GM06990 (cell line): ENCODE measurements around the gene HSF4.

ENCODE experiments used
- DNase-seq: peaks from one replicate; pipeline ENCODE4 v3.0.0-alpha.2; 2011; ENCODE audit not compliant: insufficient read length; ENCODE audit errors: extremely low read depth
- H3K27me3 ChIP-seq: replicated peaks from 2 replicates; pipeline ENCODE4 v1.6.0; 2011; ENCODE audit warnings: low read length; ENCODE audit not compliant: control insufficient read depth, insufficient read depth
- H3K36me3 ChIP-seq: 2 replicates; pipeline ENCODE4 v1.5.1; 2011; ENCODE audit warnings: low read length; ENCODE audit not compliant: control insufficient read depth, insufficient read depth
- H3K4me3 ChIP-seq: replicated peaks from 2 replicates; pipeline ENCODE4 v1.5.1; 2011; ENCODE audit warnings: low read depth, mild to moderate bottlenecking, control low read depth, low read length
- TF ChIP-seq, protein P1 (sequence below): IDR thresholded peaks from 2 replicates; pipeline ENCODE4 v1.5.1; 2011; ENCODE audit warnings: low read length, control low read depth, mild to moderate bottlenecking, inconsistent platforms; ENCODE audit not compliant: insufficient read depth, poor library complexity, severe bottlenecking

Gene HSF4

GRCh38 chr16:67164599-67165061 is at the start of gene HSF4:
Gene HSF4 (plus strand): TSS chr16:67164745. CDS start chr16:67164812, 67 bp downstream.
- TF ChIP-seq, protein P1, sequence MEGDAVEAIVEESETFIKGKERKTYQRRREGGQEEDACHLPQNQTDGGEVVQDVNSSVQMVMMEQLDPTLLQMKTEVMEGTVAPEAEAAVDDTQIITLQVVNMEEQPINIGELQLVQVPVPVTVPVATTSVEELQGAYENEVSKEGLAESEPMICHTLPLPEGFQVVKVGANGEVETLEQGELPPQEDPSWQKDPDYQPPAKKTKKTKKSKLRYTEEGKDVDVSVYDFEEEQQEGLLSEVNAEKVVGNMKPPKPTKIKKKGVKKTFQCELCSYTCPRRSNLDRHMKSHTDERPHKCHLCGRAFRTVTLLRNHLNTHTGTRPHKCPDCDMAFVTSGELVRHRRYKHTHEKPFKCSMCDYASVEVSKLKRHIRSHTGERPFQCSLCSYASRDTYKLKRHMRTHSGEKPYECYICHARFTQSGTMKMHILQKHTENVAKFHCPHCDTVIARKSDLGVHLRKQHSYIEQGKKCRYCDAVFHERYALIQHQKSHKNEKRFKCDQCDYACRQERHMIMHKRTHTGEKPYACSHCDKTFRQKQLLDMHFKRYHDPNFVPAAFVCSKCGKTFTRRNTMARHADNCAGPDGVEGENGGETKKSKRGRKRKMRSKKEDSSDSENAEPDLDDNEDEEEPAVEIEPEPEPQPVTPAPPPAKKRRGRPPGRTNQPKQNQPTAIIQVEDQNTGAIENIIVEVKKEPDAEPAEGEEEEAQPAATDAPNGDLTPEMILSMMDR, result no peak
- Histone ChIP-seq H3K36me3 (no peaks in the 10 kb centered on the region; the same call in 1 of the 2 replicates), H3K4me3 (no peak within 1 kb of the TSS; the same call in 1 of the 2 replicates), H3K27me3 (no peaks in the 10 kb centered on the region; the same call in 1 of the 2 replicates)
- no peak for DNase-seq

DNA sequence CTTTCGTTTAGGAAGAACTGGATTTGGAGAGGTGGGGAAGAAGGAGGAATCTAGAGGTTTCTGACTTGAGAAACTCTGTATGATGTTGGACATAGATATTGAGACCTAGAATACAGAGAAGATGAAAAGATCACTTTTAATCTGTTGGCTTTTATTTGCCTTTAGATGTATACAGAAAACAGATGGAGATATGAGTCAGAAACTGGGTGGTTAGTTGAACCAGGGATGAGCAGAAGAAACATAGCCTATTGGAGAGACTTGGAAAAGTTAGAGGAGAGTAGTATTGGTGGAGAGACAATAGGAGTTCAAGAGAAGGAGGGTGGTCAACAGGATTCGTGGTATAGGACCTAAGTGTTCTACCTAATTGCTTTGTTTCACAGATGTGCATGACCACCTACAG is 49.8 kb upstream of the HSF4 start:
- no peak for DNase-seq
- TF ChIP-seq, protein P1, result no peak

GRCh38 chr16:67115639-67116038 is 48.9 kb upstream of the HSF4 start:
- no peaks in the 10 kb centered on the region for H3K27me3 ChIP-seq
- peaks cover 6% of the 10 kb centered on the region; the same call in 1 of the 2 replicates for H3K36me3 ChIP-seq
- TF ChIP-seq, protein P1, result no peak
- DNase-seq, result no peak
- no peak overlapping the region for H3K4me3 ChIP-seq

More for the DNA sequence above, 49.8 kb upstream of the HSF4 start:
- Histone ChIP-seq H3K36me3 (peaks cover 2% of the 10 kb centered on the region; the same call in 1 of the 2 replicates), H3K27me3 (no peaks in the 10 kb centered on the region), H3K4me3 (no peak overlapping the region)

- TF ChIP-seq, protein P1, result no peak
- H3K27me3 ChIP-seq, result no peaks in the 10 kb centered on the region
- no peak for DNase-seq
- H3K36me3 ChIP-seq, result peaks cover 6% of the 10 kb centered on the region; the same call in 1 of the 2 replicates
- H3K4me3 ChIP-seq, result no peak overlapping the region
These were observed 47.9 kb upstream of the HSF4 start for GRCh38 chr16:67116388-67117311.

GRCh38 chr16:67117716-67118115 is 46.8 kb upstream of the HSF4 start:
- no peak for DNase-seq
- H3K27me3 ChIP-seq, result no peaks in the 10 kb centered on the region
- TF ChIP-seq, protein P1, result no peak
- H3K36me3 ChIP-seq, result peaks cover 8% of the 10 kb centered on the region
- H3K4me3 ChIP-seq, result no peak overlapping the region
